AG09319 (cell line): ENCODE results near the gene ZNF219.

Experiments
- DNase-seq: peaks from one replicate; pipeline ENCODE4 v3.0.0-alpha.2; 2010; ENCODE audit warnings: low read depth; ENCODE audit errors: extremely low read depth
- CTCF ChIP-seq: IDR thresholded peaks from 2 replicates; pipeline ENCODE4 v1.5.1; 2011; ENCODE audit warnings: low read depth, mild to moderate bottlenecking, inconsistent platforms, low read length, moderate library complexity

Gene ZNF219

GRCh38 chr14:21101802-21102413 is 3.5 kb upstream of the ZNF219 start:
- no peak for TF ChIP-seq CTCF
- no peak for DNase-seq

- TF ChIP-seq CTCF: no peak
- DNase-seq: no peak
These were observed 2.5 kb upstream of the ZNF219 start, which contains the start of gene TMEM253 for GRCh38 chr14:21100931-21101330. TSS of gene TMEM253 (plus strand) at chr14:21101066. CDS start at chr14:21101344, 278 bp downstream.

GRCh38 chr14:21099596-21099985 is 1.1 kb upstream of the ZNF219 start:
- TF ChIP-seq CTCF: no peak
- no peak for DNase-seq

GRCh38 chr14:21098892-21099595 is 589 bp upstream of the ZNF219 start:
- no peak for TF ChIP-seq CTCF
- no peak for DNase-seq

GRCh38 chr14:21097636-21098075 is 799 bp downstream of the ZNF219 start:
- no peak for DNase-seq
- TF ChIP-seq CTCF: no peak

GRCh38 chr14:21096978-21097635 is 1.3 kb downstream of the ZNF219 start:
- DNase-seq: no peak
- no peak for TF ChIP-seq CTCF

GRCh38 chr14:21096438-21096837 is 2.0 kb downstream of the ZNF219 start:
- no peak for DNase-seq
- TF ChIP-seq CTCF: no peak
